ENCODE results near the gene EPS15.
"Not testable (repeated sequence)": the region's sequence is repeated elsewhere in the genome, so short reads cannot be mapped to it uniquely, and the experiment has no call there.

DNA sequence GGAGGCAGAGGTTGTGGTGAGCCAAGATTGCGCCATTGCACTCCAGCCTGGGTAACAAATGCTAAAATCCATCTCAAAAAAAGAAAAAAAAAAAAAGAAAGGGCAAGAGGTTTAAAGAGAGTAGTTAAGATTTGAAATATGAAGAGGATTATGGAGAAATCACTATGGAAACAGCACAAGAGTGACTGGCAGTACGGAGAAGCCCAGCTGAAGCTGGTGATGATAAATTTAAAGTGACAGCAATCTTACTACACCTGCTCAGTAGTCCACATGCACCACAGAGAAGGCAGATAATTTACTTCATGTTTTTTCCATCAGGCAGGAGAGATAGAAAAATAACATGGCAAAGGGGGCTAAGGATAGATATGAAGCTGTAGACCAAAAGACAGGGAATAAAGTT, 56.8 kb downstream of the EPS15 start:
- TF ChIP-seq, protein P1, sequence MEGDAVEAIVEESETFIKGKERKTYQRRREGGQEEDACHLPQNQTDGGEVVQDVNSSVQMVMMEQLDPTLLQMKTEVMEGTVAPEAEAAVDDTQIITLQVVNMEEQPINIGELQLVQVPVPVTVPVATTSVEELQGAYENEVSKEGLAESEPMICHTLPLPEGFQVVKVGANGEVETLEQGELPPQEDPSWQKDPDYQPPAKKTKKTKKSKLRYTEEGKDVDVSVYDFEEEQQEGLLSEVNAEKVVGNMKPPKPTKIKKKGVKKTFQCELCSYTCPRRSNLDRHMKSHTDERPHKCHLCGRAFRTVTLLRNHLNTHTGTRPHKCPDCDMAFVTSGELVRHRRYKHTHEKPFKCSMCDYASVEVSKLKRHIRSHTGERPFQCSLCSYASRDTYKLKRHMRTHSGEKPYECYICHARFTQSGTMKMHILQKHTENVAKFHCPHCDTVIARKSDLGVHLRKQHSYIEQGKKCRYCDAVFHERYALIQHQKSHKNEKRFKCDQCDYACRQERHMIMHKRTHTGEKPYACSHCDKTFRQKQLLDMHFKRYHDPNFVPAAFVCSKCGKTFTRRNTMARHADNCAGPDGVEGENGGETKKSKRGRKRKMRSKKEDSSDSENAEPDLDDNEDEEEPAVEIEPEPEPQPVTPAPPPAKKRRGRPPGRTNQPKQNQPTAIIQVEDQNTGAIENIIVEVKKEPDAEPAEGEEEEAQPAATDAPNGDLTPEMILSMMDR (IDR thresholded peaks at IDR 0.05) = not testable (repeated sequence)
- not testable (repeated sequence) for TF ChIP-seq POLR2A, EP300 (IDR thresholded peaks at IDR 0.05)

Measured in ovary (tissue), 3 donors.